Lower leg skin (tissue), 3 donors: ENCODE measurements around the gene ADGRD1.

ENCODE experiments used
- POLR2A ChIP-seq, 2 donors: fragments of 450-650 bp; IDR thresholded peaks; one replicate each; pipeline ENCODE4 v1.6.1; 2016 to 2017; ENCODE audit warnings: antibody characterized with exemption in 2 of 2, mild to moderate bottlenecking in 1 of 2, moderate library complexity in 1 of 2
- TF ChIP-seq, protein P1 (sequence below), 3 donors: fragments of 450-650 bp; IDR thresholded peaks; one replicate each; pipeline ENCODE4 v1.5.1; 2016; ENCODE audit warnings: antibody characterized with exemption in 3 of 3, mild to moderate bottlenecking in 3 of 3, moderate library complexity in 2 of 3

- TF ChIP-seq, protein P1, sequence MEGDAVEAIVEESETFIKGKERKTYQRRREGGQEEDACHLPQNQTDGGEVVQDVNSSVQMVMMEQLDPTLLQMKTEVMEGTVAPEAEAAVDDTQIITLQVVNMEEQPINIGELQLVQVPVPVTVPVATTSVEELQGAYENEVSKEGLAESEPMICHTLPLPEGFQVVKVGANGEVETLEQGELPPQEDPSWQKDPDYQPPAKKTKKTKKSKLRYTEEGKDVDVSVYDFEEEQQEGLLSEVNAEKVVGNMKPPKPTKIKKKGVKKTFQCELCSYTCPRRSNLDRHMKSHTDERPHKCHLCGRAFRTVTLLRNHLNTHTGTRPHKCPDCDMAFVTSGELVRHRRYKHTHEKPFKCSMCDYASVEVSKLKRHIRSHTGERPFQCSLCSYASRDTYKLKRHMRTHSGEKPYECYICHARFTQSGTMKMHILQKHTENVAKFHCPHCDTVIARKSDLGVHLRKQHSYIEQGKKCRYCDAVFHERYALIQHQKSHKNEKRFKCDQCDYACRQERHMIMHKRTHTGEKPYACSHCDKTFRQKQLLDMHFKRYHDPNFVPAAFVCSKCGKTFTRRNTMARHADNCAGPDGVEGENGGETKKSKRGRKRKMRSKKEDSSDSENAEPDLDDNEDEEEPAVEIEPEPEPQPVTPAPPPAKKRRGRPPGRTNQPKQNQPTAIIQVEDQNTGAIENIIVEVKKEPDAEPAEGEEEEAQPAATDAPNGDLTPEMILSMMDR (IDR thresholded peaks at IDR 0.05), result no peak
- no peak for TF ChIP-seq POLR2A (IDR thresholded peaks at IDR 0.05)
These were observed 3.0 kb downstream of the ADGRD1 start for GRCh38 chr12:130956456-130957303.
